Activated naive CD4-positive, alpha-beta T cell treated with anti-CD3 and anti-CD28 coated beads, Interleukin-2, amount 50 U/mL, for 24 hours (primary cell): ENCODE results near the gene FAM25G.

ENCODE experiments used
- H3K27ac Mint-ChIP-seq: one replicate; pipeline ENCODE4 v1.8.0; 2021; ENCODE audit warnings: mild to moderate bottlenecking, mixed read lengths
- H3K27me3 Mint-ChIP-seq: one replicate; pipeline ENCODE4 v1.8.0; 2021; ENCODE audit warnings: mixed read lengths
- H3K36me3 Mint-ChIP-seq: one replicate; pipeline ENCODE4 v1.8.0; 2021; ENCODE audit warnings: mixed read lengths
- H3K4me1 Mint-ChIP-seq: one replicate; pipeline ENCODE4 v1.8.0; 2021; ENCODE audit warnings: mixed read lengths
- H3K4me3 Mint-ChIP-seq: one replicate; pipeline ENCODE4 v1.8.0; 2021; ENCODE audit warnings: mild to moderate bottlenecking, mixed read lengths
- H3K9me3 Mint-ChIP-seq: one replicate; pipeline ENCODE4 v1.8.0; 2021; ENCODE audit warnings: mixed read lengths

FAM25G gene

DNA sequence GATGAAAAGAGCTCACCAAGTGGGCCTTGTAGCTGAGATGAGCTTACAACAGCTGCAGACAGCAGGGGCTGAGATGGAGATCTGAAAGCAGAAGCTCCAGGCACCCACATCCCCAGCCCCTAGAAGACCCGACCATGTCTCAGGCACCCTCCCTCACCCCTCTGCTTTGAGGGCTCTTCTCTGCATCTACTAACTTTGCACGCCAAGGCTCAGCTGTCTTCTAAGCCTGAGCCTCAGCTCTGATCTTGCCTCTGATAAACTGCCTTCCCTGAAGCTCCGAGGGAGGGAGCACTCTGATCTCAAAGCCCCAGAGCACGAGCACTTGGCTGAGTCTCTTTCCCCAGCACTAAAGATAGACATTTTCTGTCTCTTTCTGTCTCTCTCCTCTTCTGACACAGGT, 49.6 kb downstream of the FAM25G start:
- peaks cover 9% of the 10 kb centered on the region for H3K9me3 Mint-ChIP-seq
- H3K27me3 Mint-ChIP-seq = peaks cover 20% of the 10 kb centered on the region

DNA sequence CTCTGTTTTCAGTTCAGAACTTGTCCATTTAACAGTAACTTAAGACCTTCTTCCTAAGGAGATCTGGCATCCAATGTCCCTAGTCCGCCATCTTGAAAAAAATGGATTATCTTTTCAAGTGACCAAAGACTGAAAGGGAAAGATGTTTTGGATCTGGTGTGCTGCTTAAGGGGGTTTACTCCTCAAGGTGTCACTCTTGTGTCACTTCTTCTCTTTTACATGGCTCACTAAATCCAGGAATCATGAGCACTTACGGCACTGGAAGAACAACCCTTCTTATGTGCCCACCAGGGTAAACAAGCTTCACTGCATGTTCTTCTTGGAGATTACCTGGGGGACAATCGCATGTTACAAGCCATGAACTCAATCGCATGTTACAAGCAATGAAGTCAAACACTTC, 51.3 kb downstream of the FAM25G start:
- Mint-ChIP-seq H3K4me3 (no peak overlapping the region), H3K4me1 (no peaks in the 10 kb centered on the region), H3K9me3 (peaks cover 1% of the 10 kb centered on the region), H3K36me3 (peaks cover 5% of the 10 kb centered on the region), H3K27me3 (peaks cover 22% of the 10 kb centered on the region), H3K27ac (no peak overlapping the region)

More for the DNA sequence above, 49.6 kb downstream of the FAM25G start:
- H3K4me3 Mint-ChIP-seq = no peak overlapping the region
- no peak overlapping the region for H3K27ac Mint-ChIP-seq
- H3K4me1 Mint-ChIP-seq = no peaks in the 10 kb centered on the region
- H3K36me3 Mint-ChIP-seq = peaks cover 7% of the 10 kb centered on the region

DNA sequence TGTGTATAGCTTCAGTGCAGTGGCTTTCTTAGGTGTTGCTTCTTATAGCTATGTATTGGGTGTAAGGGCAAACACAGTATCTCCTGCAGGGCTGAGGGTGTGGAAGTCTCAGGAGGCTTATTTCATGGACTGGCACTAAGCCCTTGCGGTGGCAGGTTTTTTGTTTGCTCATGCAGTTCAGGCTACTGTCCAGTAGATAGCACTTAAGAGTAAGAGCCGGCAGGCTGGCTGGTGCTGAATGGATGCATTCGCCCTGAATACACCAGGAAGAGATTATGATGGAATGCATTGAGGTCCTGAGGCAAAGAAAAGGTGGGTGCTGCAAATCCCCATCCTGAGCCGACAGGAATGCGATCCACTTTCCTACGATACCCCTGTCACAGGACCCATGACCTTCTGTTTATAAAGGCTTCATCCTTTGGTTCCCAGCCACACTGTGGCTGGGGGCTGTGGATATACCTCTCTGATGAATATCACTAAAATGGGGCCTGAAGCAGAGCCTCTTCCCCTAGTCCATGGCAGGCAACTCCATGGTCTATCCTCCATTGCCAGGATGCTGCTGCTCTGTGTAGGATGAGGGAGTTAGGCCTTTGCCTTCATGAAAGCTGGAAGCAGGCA, 52.5 kb downstream of the FAM25G start:
- H3K4me1 Mint-ChIP-seq = no peaks in the 10 kb centered on the region
- peaks cover 26% of the 10 kb centered on the region for H3K27me3 Mint-ChIP-seq
- no peak overlapping the region for H3K27ac Mint-ChIP-seq
- H3K9me3 Mint-ChIP-seq = no peaks in the 10 kb centered on the region
- no peak overlapping the region for H3K4me3 Mint-ChIP-seq
- peaks cover 4% of the 10 kb centered on the region for H3K36me3 Mint-ChIP-seq
